Suppressor macrophage (primary cell): ENCODE measurements around the gene CTDSPL.
"Not testable (repeated sequence)": the region's sequence is repeated elsewhere in the genome, so short reads cannot be mapped to it uniquely, and the experiment has no call there.

Experiments used
- DNase-seq, 4 experiments: peaks; one replicate each; pipeline ENCODE4 v3.0.0-alpha.2; 2020 to 2022

CTDSPL gene

GRCh38 chr3:38022896-38023709, 161.4 kb downstream of the CTDSPL start:
- DNase-seq: no peak

GRCh38 chr3:38026856-38027255, 165.2 kb downstream of the CTDSPL start:
- DNase-seq: no peak

DNA sequence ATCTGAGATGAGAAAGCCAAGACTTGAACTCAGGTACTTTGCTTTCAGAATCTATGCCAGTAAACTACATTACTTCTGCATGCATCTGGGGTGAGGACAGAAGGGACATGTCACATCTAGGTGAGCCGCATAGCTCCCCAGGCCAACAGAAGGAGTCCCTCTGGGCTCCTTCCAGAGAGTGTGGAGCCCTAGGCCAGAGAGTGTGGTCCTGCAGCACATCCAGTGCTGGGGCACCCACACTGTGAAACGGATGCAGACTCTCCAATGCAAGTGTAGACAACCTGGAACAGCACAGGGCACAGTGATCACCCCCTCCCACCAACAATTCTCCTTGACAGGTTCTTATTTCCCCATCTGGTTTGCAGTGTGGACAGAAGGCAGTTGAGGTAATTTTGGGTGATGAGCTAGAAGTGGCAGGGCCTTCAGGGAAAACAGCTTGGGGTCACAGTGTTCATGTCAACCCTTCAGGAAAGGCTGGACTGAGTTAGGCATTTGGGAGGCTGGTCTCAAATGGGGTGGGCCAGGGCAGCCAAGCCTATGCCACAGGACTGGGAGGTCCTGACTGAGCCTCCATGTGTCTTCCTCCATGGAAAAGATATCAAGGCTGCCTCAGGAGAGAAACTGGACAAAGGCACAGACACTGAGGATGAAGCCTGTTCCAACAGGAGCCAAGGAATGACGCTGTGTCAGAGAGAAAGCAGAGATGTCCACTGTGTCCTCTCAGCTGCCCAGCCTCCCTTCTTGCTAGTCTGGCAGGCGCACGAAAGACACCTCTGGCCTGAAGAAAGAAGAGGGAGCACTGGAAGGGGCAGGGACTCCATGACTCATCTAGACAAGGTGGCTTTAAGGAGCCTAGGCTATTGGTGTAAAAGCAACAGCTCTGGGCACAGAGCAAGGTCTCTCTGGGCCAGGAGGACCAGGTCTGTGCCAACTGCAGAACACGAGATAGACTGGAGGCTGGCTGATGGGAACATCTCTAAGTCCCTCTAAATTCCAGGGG, 166.1 kb downstream of the CTDSPL start:
- DNase-seq: no peak

- DNase-seq: peak in 1 of 4 experiments; percentile 22
Observed at GRCh38 chr3:38028621-38029361, 167.1 kb downstream of the CTDSPL start.

GRCh38 chr3:38029400-38030125, 167.9 kb downstream of the CTDSPL start, which contains the start of gene PLCD1:
PLCD1 (minus strand) TSS chr3:38029642; CDS start chr3:38029539, 103 bp downstream.
- peak; percentile 50 to 78 (median 66) for DNase-seq

GRCh38 chr3:38030126-38031021, 168.7 kb downstream of the CTDSPL start:
- DNase-seq: no peak

DNA sequence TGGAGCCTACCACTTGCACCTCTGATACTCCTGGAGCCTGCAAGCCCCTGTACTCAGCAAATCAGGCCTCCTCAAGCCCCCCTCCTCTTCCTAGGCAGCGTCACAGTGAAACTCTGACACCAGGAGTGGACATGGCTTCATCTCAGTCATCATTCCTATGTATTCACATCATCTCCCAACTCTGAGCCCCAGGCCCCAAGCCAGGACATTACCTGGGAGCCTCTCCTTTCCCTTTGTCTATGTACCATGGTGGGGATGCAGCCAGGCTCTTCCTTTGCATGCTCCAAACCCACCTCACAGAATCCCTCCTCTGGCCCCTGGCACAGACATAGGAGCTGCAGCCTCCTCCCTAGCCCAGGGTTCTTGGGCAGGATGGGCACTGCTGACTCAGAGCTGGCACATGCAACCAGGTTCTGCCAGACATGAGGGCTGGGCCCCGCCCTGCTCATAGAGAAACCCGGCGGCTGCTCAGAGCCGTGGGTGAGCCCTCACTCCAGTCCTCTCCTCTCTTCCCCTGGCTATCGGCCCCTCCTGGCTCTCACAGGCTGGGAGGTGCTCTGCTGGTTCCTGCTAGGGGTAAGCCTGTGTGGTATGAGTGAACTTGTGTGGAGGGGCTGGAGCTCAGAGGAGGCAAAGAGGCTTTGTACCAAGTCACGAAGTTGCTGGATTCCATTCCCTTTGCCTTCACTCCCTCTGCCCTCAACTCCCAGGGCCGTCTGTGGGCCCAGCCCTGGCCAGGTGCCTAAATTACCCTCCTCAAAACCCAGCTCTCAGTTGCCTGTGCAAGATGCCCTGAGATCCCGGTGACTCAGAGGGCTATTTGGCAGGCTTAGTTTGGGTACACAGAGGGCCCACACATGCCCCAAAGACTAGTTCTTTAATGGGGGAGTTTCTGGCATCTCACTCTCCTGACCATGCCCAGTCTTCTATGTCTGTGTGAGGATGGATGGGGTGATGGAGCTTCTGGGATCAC, 169.6 kb downstream of the CTDSPL start:
- peak; percentile 12 to 59 (median 45) for DNase-seq

DNA sequence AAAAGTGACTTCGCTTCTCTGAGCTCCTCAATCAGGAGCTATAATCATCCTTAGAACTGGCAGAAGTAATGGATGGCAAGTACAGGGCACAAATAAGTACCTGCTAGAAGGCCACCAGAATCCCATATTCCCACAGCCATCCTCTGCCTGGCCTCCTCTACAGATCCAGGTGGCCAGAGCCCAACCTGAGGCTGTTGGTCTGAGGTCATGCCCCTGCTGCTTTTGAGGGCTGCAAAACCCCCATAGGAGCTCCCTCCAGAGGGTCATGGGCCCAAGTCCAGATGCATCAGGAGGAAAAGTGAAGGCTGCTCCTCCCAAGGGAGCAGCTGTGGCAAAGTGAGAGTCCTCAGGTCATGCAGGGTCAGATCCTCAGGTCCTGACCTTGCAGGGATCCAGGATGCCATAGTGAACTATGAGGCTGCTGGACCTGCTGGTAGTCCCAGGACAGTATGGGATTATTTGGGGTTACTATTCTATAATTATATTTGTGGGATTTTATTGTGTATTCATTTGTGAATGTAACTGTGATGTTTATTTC, 170.7 kb downstream of the CTDSPL start:
- DNase-seq: no peak

DNA sequence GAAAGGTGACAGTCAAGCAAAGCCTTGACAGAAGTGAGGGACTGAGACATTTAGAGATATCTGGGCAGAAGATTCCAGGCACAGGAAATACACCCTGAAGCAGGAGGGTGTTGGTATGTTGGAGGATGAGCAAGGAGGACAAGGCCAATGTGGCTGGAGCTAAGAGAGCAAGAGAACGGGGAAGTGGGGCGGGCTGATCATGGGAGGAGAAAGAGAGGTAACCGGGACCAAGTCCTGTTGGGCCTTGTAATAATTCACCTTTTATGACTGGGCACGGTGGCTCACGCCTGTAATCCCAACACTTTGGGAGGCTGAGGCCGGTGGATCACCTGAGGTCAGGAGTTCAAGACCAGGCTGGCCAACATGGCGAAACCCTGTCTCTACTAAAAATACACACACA, 171.9 kb downstream of the CTDSPL start:
- DNase-seq: not testable (repeated sequence)
